Measurements from ENCODE around the gene LARGE1. TPM values are rescaled to one million over a fixed set of nuclear protein-coding genes. Genes with fewer than 3 reads are reported as not detected.

The LARGE1 gene
- total RNA-seq, 1 experiment from 2014 or later, result 5.2 TPM

DNA sequence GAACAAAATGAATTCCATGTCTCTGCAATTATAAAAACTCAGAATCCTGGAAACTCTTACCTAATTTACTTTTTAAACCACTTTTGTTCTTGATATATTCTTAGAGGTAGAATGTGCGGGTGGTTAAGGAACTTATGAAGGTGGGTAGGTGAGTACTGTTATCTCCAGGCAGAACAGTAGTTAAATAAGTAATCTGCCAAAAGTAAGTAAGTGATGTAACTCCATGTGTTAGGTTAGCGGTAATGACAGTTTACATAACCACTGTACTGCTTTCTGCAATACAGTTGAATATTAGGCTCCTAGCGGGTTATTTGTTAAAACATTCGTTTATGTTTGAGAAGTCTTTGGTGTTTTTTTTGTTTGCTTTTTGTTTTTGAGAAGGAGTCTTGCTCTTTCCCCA is 7.1 kb downstream of the LARGE1 start:
- BruUV-seq (replicated peaks), result no TSS peak
- intact Hi-C loops (cut with micrococcal nuclease), result no loop called here

GRCh38 chr22:33909911-33910310 is 10.4 kb downstream of the LARGE1 start:
- Mint-ChIP-seq H3K4me1 (ENCODE audit: insufficient read depth, unreplicated experiment) (no peaks in the 10 kb centered on the region), H3K4me3 (ENCODE audit: unreplicated experiment) (no peak overlapping the region), H3K9me3 (ENCODE audit: unreplicated experiment) (no peaks in the 10 kb centered on the region), H3K27ac (ENCODE audit: low read depth, unreplicated experiment) (no peak overlapping the region), H3K36me3 (ENCODE audit: insufficient read depth, unreplicated experiment) (no peaks in the 10 kb centered on the region), H3K27me3 (ENCODE audit: insufficient read depth, unreplicated experiment) (no peaks in the 10 kb centered on the region)
- no peak for TF ChIP-seq CTCF (IDR thresholded peaks at IDR 0.05; ENCODE audit: unreplicated experiment)
- DNase-seq (ENCODE audit: unreplicated experiment), result no peak
- ChIA-PET POLR2A (no interaction called here), CTCF (interaction anchor here (0.5 to 1.5 kb wide), 5 partner anchors 49 to 1245 kb away, joined by 3 to 6 read pairs (median 3); no protein-coding TSS in a partner anchor)
- no TSS peak for BruUV-seq (replicated peaks)
- intact Hi-C loops (cut with micrococcal nuclease), result no loop called here

More for the DNA sequence above, 7.1 kb downstream of the LARGE1 start:
- POLR2A ChIA-PET, result no interaction called here
- no peaks in the 10 kb centered on the region for H3K9me3 Mint-ChIP-seq (ENCODE audit: unreplicated experiment)
- H3K4me1 Mint-ChIP-seq (ENCODE audit: insufficient read depth, unreplicated experiment), result peaks cover 4% of the 10 kb centered on the region
- H3K36me3 Mint-ChIP-seq (ENCODE audit: insufficient read depth, unreplicated experiment), result no peaks in the 10 kb centered on the region
- no peak overlapping the region for H3K4me3 Mint-ChIP-seq (ENCODE audit: unreplicated experiment)
- no peak for DNase-seq (ENCODE audit: unreplicated experiment)
- no peaks in the 10 kb centered on the region for H3K27me3 Mint-ChIP-seq (ENCODE audit: insufficient read depth, unreplicated experiment)
- CTCF ChIA-PET, result interaction anchor here (0.6 to 1.2 kb wide), 4 partner anchors 10 to 281 kb away, joined by 3 to 6 read pairs (median 4); no protein-coding TSS in a partner anchor
- H3K27ac Mint-ChIP-seq (ENCODE audit: low read depth, unreplicated experiment), result no peak overlapping the region
- no peak for TF ChIP-seq CTCF (IDR thresholded peaks at IDR 0.05; ENCODE audit: unreplicated experiment)

DNA sequence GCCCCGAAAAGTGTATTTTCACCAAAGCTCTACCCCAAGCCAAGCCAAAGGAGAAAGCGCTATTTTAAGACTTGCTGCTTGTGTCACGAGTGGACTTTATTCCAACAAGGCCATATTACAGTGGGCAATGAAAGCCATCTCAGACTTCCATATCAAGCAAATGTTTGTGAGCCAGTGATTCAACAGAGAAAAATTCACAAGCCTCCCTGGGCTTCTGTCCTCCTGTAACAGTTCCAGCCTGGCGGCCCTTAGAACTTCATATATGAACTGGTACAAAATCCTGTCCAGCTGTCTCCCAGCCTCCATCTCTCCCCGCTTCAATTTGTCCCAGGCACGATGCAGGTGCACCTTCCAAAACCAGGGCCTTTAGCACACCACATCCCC is 11.2 kb downstream of the LARGE1 start:
- no peak overlapping the region for H3K27ac Mint-ChIP-seq (ENCODE audit: low read depth, unreplicated experiment)
- ChIA-PET CTCF (interaction anchor here (0.6 to 1.5 kb wide), 6 partner anchors 48 to 1246 kb away, joined by 3 to 6 read pairs (median 4); no protein-coding TSS in a partner anchor), POLR2A (no interaction called here)
- H3K4me1 Mint-ChIP-seq (ENCODE audit: insufficient read depth, unreplicated experiment), result no peaks in the 10 kb centered on the region
- no peak for DNase-seq (ENCODE audit: unreplicated experiment)
- H3K36me3 Mint-ChIP-seq (ENCODE audit: insufficient read depth, unreplicated experiment), result no peaks in the 10 kb centered on the region
- BruUV-seq (replicated peaks), result no TSS peak
- no peaks in the 10 kb centered on the region for H3K9me3 Mint-ChIP-seq (ENCODE audit: unreplicated experiment)
- no peak overlapping the region for H3K4me3 Mint-ChIP-seq (ENCODE audit: unreplicated experiment)
- TF ChIP-seq CTCF (IDR thresholded peaks at IDR 0.05; ENCODE audit: unreplicated experiment), result no peak
- no peaks in the 10 kb centered on the region for H3K27me3 Mint-ChIP-seq (ENCODE audit: insufficient read depth, unreplicated experiment)
- intact Hi-C loops (cut with micrococcal nuclease), result no loop called here

DNA sequence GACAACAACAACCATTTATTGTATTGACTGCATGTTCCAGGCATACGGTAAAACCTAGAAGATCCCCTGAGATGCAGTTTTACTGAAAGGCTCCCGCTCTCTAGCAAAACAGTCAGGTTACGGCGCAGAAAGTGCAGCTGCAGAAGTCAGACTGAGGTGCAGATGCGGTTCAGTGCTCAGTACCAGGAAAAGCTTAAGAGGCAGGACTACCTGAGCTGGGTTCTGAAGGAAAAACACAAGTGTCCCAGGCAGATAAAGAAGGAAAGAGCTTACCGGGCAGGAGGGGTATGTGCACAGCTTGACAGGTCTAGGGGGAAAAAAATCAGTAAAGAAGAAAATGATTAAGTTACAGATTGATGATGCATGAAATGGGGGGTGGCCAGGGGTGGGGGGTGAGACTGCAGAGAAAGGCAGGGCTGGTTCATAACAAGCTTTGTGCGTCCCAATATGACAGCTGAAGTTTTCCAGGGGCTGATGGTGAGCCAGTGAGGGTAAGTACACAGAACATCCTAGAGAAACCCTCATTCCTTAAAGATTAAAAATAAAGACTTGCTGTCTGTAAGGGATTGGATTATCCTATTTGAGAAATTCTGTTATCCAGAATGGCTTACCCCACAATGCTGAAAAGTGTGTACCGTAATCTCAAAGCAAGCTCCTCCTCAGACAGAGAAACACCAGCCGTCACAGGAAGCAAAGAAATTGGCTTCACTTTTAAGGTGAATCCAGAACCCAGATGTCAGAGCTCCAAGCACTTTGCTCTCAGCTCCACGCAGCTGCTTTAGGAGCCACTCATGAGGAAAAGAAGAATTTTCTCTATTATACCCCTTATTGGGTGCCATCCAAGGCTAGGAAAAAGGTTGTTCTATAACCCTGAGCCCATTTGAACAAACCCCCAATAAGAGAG is 11.9 kb downstream of the LARGE1 start:
- no TSS peak for BruUV-seq (replicated peaks)
- ChIA-PET POLR2A (no interaction called here), CTCF (interaction anchor here (0.6 to 1.5 kb wide), 4 partner anchors 71 to 607 kb away, joined by 3 to 4 read pairs (median 4); no protein-coding TSS in a partner anchor)
- H3K4me3 Mint-ChIP-seq (ENCODE audit: unreplicated experiment), result no peak overlapping the region
- no peaks in the 10 kb centered on the region for H3K9me3 Mint-ChIP-seq (ENCODE audit: unreplicated experiment)
- intact Hi-C loops (cut with micrococcal nuclease), result no loop called here
- TF ChIP-seq CTCF (IDR thresholded peaks at IDR 0.05; ENCODE audit: unreplicated experiment), result no peak
- H3K4me1 Mint-ChIP-seq (ENCODE audit: insufficient read depth, unreplicated experiment), result no peaks in the 10 kb centered on the region
- no peaks in the 10 kb centered on the region for H3K36me3 Mint-ChIP-seq (ENCODE audit: insufficient read depth, unreplicated experiment)
- H3K27me3 Mint-ChIP-seq (ENCODE audit: insufficient read depth, unreplicated experiment), result no peaks in the 10 kb centered on the region
- no peak overlapping the region for H3K27ac Mint-ChIP-seq (ENCODE audit: low read depth, unreplicated experiment)
- DNase-seq (ENCODE audit: unreplicated experiment), result no peak

Data from MCF 10A (cell line).